CD4-positive, alpha-beta T cell (primary cell): ENCODE results near the gene HECTD4. TPM values are rescaled to one million over a fixed set of nuclear protein-coding genes. Genes with fewer than 3 reads are reported as not detected.

Source experiments
- ATAC-seq: fragments of 200-7000 bp; cut with Tn5 transposase; one replicate; pipeline ENCODE4 v1.10.0; 2022; ENCODE audit warnings: mild to moderate bottlenecking; ENCODE audit not compliant: poor library complexity
- CTCF ChIA-PET: fragments of 350-600 bp; sonication (Branson Sonifier 250); formaldehyde crosslinking; loops from one replicate; lab custom pipeline; 2021; ENCODE audit warnings: antibody characterized with exemption, inconsistent platforms; lab: Charles Lee
- POLR2A ChIA-PET: fragments of 350-600 bp; sonication (Branson Sonifier 250); formaldehyde crosslinking; loops from one replicate; lab custom pipeline; 2021; ENCODE audit warnings: antibody characterized with exemption, inconsistent platforms; lab: Charles Lee
- DNase-seq, 14 experiments: peaks; one replicate each; pipeline ENCODE4 v3.0.0-alpha.2; 2013 to 2020; ENCODE audit warnings: mixed read lengths in 2 of 14
- H3K27ac ChIP-seq, 2 donors: one replicate each; pipeline versions ENCODE4 v1.5.1 to v1.7.0; 2013; ENCODE audit warnings: low read length in 2 of 2, low read depth in 1 of 2, mild to moderate bottlenecking in 1 of 2
- H3K27me3 ChIP-seq, 2 experiments: 1 replicate in 1 of 2; 2 replicates in 1 of 2; pipeline versions ENCODE4 v1.6.1 to v1.7.0; 2013; ENCODE audit warnings: low read length in 2 of 2, control low read depth in 1 of 2, mild to moderate bottlenecking in 1 of 2, moderate library complexity in 1 of 2; ENCODE audit not compliant: insufficient read depth in 2 of 2, control insufficient read depth in 1 of 2
- H3K36me3 ChIP-seq: one replicate; pipeline ENCODE4 v1.6.1; 2013; ENCODE audit warnings: low read length, control low read depth; ENCODE audit not compliant: insufficient read depth
- H3K4me1 ChIP-seq: one replicate; pipeline ENCODE4 v1.6.1; 2013; ENCODE audit warnings: low read length, control low read depth; ENCODE audit not compliant: insufficient read depth
- H3K4me3 ChIP-seq: one replicate; pipeline ENCODE4 v1.5.1; 2013; ENCODE audit warnings: mild to moderate bottlenecking, low read length, moderate library complexity
- H3K9me3 ChIP-seq, 2 experiments: 1 replicate in 1 of 2; 2 replicates in 1 of 2; pipeline versions ENCODE4 v1.6.1 to v1.7.0; 2013; ENCODE audit warnings: low read length in 2 of 2, mild to moderate bottlenecking in 2 of 2, control low read depth in 1 of 2, moderate library complexity in 1 of 2; ENCODE audit not compliant: control insufficient read depth in 1 of 2, insufficient read depth in 1 of 2
- H3K27ac Mint-ChIP-seq: one replicate; pipeline ENCODE4 v1.8.0; 2020; ENCODE audit warnings: mixed read lengths
- H3K27me3 Mint-ChIP-seq: one replicate; pipeline ENCODE4 v1.8.0; 2021; ENCODE audit warnings: mixed read lengths
- H3K36me3 Mint-ChIP-seq: one replicate; pipeline ENCODE4 v1.8.0; 2021; ENCODE audit warnings: low read depth, mixed read lengths
- H3K4me1 Mint-ChIP-seq: one replicate; pipeline ENCODE4 v1.8.0; 2021; ENCODE audit warnings: low read depth, mixed read lengths
- H3K4me3 Mint-ChIP-seq: one replicate; pipeline ENCODE4 v1.8.0; 2020; ENCODE audit warnings: mild to moderate bottlenecking, mixed read lengths
- H3K9me3 Mint-ChIP-seq: one replicate; pipeline ENCODE4 v1.8.0; 2020; ENCODE audit warnings: mixed read lengths
- intact Hi-C, 2 experiments: fragments of 100-400 bp; cut with DNase I in 1 of 2; cut with micrococcal nuclease in 1 of 2; formaldehyde crosslinking; loops; one replicate each; pipeline versions ENCODE4 v1.15.1 to v1.9.0; 2023 to 2025; cut with DNase I, micrococcal nuclease
- total RNA-seq, 174 experiments: library from RNA in 2 of 174; stranded (reverse) in 2 of 174; gene quantifications; one replicate each; pipeline ENCODE4 v1.2.3 and lab custom pipeline; 2021 to 2026
- TF ChIP-seq, protein P1 (sequence below): fragments of 200-600 bp; IDR thresholded peaks from one replicate; pipeline ENCODE4 v1.8.0; 2022; ENCODE audit warnings: antibody characterized with exemption, mild to moderate bottlenecking

HECTD4 gene
- total RNA-seq, 2 experiments from 2014 or later, result 40.2 to 43.3 TPM

DNA sequence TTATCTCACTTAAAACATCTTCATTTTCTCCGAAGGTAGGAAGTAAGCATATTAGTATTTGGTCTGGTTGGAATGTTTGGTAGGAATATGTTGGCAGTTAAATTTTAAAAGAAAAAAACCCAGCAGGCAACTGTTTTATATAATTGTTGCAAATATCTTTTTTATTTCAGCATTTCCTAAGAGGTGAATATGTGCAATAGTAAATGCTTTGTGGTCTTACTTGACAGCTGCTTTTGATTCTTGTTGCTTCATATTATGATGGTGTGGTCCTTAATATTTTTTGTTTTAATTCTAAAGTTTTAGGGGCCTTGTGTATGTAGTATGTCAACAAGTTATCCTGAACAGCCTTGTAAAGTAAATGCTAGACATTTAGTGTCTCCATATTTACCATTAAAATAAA lies 250.5 kb downstream of the HECTD4 start:
- no peak for ATAC-seq
- ChIA-PET CTCF (interaction anchor here (0.8 to 2.4 kb wide), 3 partner anchors 23 to 255 kb away, joined by 5 to 9 read pairs (median 5); partner anchors contain the start of gene NAA25), POLR2A (interaction anchor here (0.6 to 4.9 kb wide), 8 partner anchors 8 to 118 kb away, joined by 3 to 75 read pairs (median 6); partner anchors contain the start of genes ERP29, NAA25 and TMEM116)
- no peak overlapping the region for H3K4me3 ChIP-seq
- H3K36me3 ChIP-seq, result peaks cover 41% of the 10 kb centered on the region
- Mint-ChIP-seq H3K4me3 (peak overlapping the region; percentile 34), H3K4me1 (peaks cover 66% of the 10 kb centered on the region), H3K27ac (peak overlapping the region; percentile 76), H3K9me3 (no peaks in the 10 kb centered on the region), H3K36me3 (peaks cover 34% of the 10 kb centered on the region), H3K27me3 (no peaks in the 10 kb centered on the region)
- H3K4me1 ChIP-seq, result peaks cover 40% of the 10 kb centered on the region
- no peak for DNase-seq
- intact Hi-C loops, result no loop called here
- no peaks in the 10 kb centered on the region for H3K9me3 ChIP-seq
- no peaks in the 10 kb centered on the region for H3K27me3 ChIP-seq
- H3K27ac ChIP-seq, result peak overlapping the region in 1 of 2 donors; percentile 69
- TF ChIP-seq, protein P1, sequence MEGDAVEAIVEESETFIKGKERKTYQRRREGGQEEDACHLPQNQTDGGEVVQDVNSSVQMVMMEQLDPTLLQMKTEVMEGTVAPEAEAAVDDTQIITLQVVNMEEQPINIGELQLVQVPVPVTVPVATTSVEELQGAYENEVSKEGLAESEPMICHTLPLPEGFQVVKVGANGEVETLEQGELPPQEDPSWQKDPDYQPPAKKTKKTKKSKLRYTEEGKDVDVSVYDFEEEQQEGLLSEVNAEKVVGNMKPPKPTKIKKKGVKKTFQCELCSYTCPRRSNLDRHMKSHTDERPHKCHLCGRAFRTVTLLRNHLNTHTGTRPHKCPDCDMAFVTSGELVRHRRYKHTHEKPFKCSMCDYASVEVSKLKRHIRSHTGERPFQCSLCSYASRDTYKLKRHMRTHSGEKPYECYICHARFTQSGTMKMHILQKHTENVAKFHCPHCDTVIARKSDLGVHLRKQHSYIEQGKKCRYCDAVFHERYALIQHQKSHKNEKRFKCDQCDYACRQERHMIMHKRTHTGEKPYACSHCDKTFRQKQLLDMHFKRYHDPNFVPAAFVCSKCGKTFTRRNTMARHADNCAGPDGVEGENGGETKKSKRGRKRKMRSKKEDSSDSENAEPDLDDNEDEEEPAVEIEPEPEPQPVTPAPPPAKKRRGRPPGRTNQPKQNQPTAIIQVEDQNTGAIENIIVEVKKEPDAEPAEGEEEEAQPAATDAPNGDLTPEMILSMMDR, result no peak

DNA sequence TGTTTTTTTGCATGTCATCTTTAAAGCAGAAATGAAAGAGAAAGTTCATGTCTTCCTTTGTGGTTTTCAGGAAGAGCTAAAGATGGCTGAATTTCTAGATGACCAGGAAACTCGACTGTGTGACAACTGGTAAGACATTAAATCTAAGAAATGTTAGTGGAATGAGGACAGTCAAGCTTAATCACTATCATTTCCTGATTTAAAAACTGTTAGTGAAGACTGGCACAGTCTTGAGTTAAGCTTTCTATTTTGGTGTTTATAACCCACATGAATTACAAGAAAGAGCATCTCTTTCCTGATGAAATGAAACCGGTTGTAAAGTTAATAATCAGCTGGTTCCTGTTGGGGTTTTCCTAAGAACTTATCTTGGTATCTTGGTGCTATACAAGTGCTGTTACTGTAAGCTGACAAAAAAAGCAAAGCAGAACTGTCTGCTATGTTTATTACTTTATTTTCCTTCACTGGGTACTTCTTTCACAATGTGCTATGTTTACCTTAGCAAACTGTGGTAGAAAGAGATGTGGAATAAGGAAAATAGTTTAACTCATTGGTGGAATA lies 251.7 kb downstream of the HECTD4 start:
- TF ChIP-seq, protein P1, result no peak
- Mint-ChIP-seq H3K36me3 (peaks cover 28% of the 10 kb centered on the region), H3K4me1 (peaks cover 72% of the 10 kb centered on the region), H3K27ac (peak overlapping the region; percentile 76), H3K9me3 (no peaks in the 10 kb centered on the region), H3K27me3 (no peaks in the 10 kb centered on the region), H3K4me3 (peak overlapping the region; percentile 70)
- H3K9me3 ChIP-seq, result no peaks in the 10 kb centered on the region
- ATAC-seq, result peak; percentile 65
- peaks cover 47% of the 10 kb centered on the region for H3K4me1 ChIP-seq
- H3K36me3 ChIP-seq, result peaks cover 30% of the 10 kb centered on the region
- ChIA-PET POLR2A (interaction anchor here (0.6 to 4.9 kb wide), 12 partner anchors 14 to 635 kb away, joined by 3 to 75 read pairs (median 3); partner anchors contain the start of genes ERP29, NAA25 and TMEM116), CTCF (interaction anchor here (0.8 to 2.4 kb wide), 6 partner anchors 12 to 1680 kb away, joined by 3 to 9 read pairs (median 5); partner anchors contain the start of genes ARPC3 and NAA25)
- H3K4me3 ChIP-seq, result peak overlapping the region; percentile 17
- H3K27me3 ChIP-seq, result no peaks in the 10 kb centered on the region
- peak overlapping the region; percentile 57 to 69 for H3K27ac ChIP-seq
- DNase-seq, result peak in 3 of 14 experiments; percentile 78 to 84 (median 82)
- intact Hi-C loops, result loop anchor here in 1 of 2 experiments (1.0 kb wide), 1 partner anchor 22 kb away; the partner anchor contains the start of gene NAA25

DNA sequence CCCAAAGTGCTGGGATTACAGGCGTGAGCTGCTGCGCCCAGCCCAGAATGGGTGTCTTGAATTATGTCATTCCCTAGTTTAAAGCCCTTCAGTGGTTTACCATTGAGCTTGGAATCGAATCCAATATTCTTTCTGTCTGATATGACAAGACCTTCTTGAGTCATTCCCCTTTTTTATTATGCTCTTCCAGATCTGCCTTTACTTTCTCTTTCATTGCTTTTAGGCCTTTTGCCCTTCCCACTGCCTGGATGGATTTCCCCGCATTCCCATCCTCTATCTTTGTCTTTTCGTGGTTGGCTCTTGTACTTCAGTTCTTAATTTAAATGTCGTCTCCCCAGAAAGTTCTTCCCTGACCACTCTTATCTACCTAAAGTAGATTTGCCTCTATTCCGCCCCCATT lies 255.3 kb downstream of the HECTD4 start:
- H3K27ac Mint-ChIP-seq, result peak overlapping the region; percentile 76
- H3K4me3 Mint-ChIP-seq, result peak overlapping the region; percentile 87
- CTCF ChIA-PET, result no interaction called here
- no peaks in the 10 kb centered on the region for H3K9me3 Mint-ChIP-seq
- no peak overlapping the region for H3K27ac ChIP-seq
- POLR2A ChIA-PET, result interaction anchor here (0.6 to 3.7 kb wide), 3 partner anchors 19 to 114 kb away, joined by 3 to 81 read pairs (median 4); partner anchors contain the start of genes ERP29, NAA25 and TMEM116
- no peaks in the 10 kb centered on the region for H3K27me3 ChIP-seq
- H3K4me1 Mint-ChIP-seq, result peaks cover 58% of the 10 kb centered on the region
- no peaks in the 10 kb centered on the region for H3K9me3 ChIP-seq
- TF ChIP-seq, protein P1, result no peak
- peaks cover 3% of the 10 kb centered on the region for H3K36me3 Mint-ChIP-seq
- no peak for ATAC-seq
- DNase-seq, result no peak
- H3K36me3 ChIP-seq, result no peaks in the 10 kb centered on the region
- H3K4me3 ChIP-seq, result no peak overlapping the region
- H3K4me1 ChIP-seq, result peaks cover 45% of the 10 kb centered on the region
- intact Hi-C loops, result no loop called here
- H3K27me3 Mint-ChIP-seq, result no peaks in the 10 kb centered on the region
